ENCODE results near the gene PLPP1.

Gene PLPP1

DNA sequence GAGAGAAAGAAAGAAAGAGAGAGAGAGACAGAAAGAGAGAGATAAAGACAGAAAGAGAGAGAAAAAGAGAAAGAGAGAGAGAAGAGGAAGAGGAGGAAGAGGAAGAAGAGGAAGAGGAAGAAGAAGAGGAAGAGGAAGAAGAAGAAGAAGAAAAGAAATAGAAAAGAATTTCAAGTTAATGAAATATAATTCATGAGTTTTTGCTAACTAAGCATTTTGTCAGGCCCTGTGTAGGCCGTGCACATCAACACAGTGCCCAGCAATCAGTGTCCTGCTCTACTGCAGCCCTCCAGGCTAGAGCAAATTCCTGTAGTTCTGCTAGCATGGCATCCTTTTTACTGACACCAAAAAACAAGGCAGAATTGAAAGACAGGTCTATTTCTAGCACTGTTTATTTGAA lies 62.1 kb downstream of the PLPP1 start:
- no peak for DNase-seq (ENCODE audit: low read depth)
- no peak overlapping the region for H3K4me3 ChIP-seq (ENCODE audit: low read depth, low read length)

DNA sequence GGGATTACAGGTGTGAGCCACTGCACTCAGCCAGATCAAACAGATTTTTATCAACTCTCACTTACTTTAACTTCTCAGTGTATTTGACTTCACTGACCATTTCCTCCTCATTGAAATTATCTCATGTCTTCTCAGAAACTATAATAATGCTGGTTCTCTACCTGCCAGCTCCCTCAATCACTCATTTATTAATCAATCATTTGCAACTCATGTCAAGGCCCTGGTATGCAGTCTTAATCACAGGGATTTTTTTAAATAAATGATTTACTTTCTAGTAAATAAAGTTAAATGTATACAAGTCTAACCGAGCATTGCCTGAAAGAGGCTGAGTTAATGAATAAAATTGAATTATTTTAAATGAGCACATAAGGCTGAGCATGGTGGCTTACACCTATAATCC lies 63.3 kb downstream of the PLPP1 start:
- H3K4me3 ChIP-seq (ENCODE audit: low read depth, low read length) = no peak overlapping the region
- DNase-seq (ENCODE audit: low read depth) = no peak

More for the DNA sequence above, 62.1 kb downstream of the PLPP1 start:
- TF ChIP-seq, protein P1, sequence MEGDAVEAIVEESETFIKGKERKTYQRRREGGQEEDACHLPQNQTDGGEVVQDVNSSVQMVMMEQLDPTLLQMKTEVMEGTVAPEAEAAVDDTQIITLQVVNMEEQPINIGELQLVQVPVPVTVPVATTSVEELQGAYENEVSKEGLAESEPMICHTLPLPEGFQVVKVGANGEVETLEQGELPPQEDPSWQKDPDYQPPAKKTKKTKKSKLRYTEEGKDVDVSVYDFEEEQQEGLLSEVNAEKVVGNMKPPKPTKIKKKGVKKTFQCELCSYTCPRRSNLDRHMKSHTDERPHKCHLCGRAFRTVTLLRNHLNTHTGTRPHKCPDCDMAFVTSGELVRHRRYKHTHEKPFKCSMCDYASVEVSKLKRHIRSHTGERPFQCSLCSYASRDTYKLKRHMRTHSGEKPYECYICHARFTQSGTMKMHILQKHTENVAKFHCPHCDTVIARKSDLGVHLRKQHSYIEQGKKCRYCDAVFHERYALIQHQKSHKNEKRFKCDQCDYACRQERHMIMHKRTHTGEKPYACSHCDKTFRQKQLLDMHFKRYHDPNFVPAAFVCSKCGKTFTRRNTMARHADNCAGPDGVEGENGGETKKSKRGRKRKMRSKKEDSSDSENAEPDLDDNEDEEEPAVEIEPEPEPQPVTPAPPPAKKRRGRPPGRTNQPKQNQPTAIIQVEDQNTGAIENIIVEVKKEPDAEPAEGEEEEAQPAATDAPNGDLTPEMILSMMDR (IDR thresholded peaks at IDR 0.05; ENCODE audit: low read depth, low read length, missing control alignments) = no peak

DNA sequence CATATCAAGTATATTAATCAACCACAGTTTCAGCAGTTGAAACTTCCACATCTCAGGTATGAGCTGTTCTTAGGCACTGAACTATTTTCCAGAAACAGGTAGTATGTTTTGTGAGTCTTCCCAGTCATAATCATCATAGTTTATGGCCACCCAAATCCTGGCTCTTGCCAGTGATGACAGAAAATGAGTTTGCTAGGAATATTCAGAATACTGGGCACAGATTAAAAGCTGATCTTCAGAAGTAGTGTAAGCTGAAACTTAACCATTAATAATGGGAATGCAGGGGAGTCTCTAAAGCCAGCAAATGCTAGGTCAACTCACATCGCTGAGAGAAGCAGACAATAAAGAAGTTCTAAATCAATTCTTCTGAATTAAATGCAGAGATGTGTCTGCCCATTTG lies 64.5 kb downstream of the PLPP1 start:
- DNase-seq (ENCODE audit: low read depth) = no peak
- H3K4me3 ChIP-seq (ENCODE audit: low read depth, low read length) = no peak overlapping the region
- TF ChIP-seq, protein P1 (IDR thresholded peaks at IDR 0.05; ENCODE audit: low read depth, low read length, missing control alignments) = no peak

More for the DNA sequence above, 63.3 kb downstream of the PLPP1 start:
- TF ChIP-seq, protein P1 (IDR thresholded peaks at IDR 0.05; ENCODE audit: low read depth, low read length, missing control alignments) = no peak

DNA sequence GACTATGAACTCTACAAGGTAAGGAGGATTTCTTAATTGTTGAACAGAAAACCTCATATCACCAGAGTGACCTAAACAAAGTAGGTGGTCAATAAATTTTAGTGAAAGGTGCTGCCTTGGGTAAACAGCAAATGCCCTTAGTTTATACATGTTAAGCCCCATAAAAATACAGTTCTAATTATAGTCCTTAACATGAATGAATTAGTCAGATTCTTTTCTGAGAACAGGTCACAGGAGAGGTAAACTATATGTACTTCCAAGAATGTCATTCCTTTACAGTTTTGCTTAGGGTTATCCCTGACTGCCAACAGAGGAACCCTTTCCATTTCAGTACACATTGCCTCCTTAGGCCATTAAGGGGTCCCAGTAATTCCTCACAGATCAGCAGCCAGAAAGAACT lies 64.9 kb downstream of the PLPP1 start:
- DNase-seq (ENCODE audit: low read depth) = no peak
- TF ChIP-seq, protein P1 (IDR thresholded peaks at IDR 0.05; ENCODE audit: low read depth, low read length, missing control alignments) = no peak
- H3K4me3 ChIP-seq (ENCODE audit: low read depth, low read length) = no peak overlapping the region

DNA sequence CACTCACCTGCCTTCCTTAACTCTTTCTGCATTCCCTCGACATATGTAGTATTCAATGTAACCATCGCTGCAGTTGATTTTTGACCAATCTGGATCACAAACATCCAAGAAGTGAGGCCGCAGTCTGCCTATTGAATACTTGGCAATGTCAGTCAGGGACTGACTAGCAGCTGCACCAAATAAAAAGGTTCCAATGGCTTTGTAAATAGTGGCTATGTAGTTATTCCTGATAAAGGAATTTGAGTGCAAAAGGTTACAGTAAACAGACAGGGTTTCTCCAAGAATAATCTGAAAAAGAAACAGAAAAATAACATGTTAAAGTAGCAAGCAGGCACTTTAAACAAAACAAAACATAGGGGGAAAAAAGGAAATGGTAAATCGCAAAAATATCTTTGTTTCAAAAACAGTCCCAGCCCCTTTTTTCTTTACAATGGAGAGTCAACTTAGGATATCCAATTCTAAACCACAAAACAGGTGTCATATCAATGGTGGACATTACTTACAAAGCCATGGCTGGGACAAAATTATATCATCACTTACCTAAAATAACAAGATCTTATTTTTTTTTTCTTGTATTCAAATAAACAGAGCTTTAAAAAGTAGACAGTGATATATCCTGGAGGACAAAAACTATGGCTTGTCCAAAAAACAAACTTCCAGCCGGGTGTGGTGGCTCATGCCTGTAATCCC lies 66.8 kb downstream of the PLPP1 start:
- TF ChIP-seq, protein P1 (IDR thresholded peaks at IDR 0.05; ENCODE audit: low read depth, low read length, missing control alignments) = no peak
- no peak overlapping the region for H3K4me3 ChIP-seq (ENCODE audit: low read depth, low read length)
- DNase-seq (ENCODE audit: low read depth) = no peak

DNA sequence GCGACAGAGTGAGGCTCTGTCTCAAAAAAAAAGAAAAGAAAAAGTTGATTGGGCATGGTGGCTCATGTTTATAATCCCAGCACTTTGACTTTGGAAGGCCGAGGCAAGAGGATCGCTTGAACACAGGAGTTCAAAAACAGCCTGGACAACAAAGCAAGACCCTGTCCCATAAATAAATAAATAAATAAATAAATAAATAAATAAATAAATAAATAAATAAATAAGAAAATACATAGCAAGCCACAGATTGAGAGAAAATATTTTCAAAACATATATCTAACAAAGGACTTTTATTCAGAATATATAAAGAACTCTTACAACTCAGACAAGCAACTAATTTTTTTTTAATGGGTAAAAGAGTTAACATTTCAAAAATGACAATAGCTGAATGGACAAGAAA lies 71.2 kb downstream of the PLPP1 start:
- no peak for DNase-seq (ENCODE audit: low read depth)
- TF ChIP-seq, protein P1 (IDR thresholded peaks at IDR 0.05; ENCODE audit: low read depth, low read length, missing control alignments) = no peak
- no peak overlapping the region for H3K4me3 ChIP-seq (ENCODE audit: low read depth, low read length)

DNA sequence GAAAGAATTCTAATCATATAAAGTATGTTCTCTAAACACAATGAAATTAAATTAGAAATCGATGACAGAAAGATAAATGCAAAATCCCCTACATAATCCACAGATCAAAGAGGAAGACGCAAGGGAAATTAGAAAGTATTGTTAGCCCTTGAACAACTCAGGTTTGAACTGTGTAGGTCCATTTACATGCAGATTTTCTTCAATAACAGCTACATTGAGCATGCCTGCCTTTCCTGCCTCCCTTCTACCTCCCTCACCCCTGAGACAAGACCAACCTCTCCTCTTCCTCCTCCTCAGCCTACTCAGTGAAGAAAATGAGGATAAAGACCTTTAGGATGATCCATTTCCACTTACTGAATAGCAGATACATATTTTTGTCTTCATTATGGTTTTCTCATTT lies 75.2 kb downstream of the PLPP1 start:
- TF ChIP-seq, protein P1 (IDR thresholded peaks at IDR 0.05; ENCODE audit: low read depth, low read length, missing control alignments) = no peak
- no peak overlapping the region for H3K4me3 ChIP-seq (ENCODE audit: low read depth, low read length)
- no peak for DNase-seq (ENCODE audit: low read depth)
